Osteocyte (in vitro differentiated cells): Measurements from ENCODE around the gene AKAP13. TPM values are rescaled to one million over a fixed set of nuclear protein-coding genes. Genes with fewer than 3 reads are reported as not detected.
A peak's percentile ranks its signal among the peaks of the same experiment; 100 is the strongest.

Source experiments
- DNase-seq: peaks from one replicate; pipeline ENCODE4 v3.0.0; 2021; ENCODE audit warnings: mixed read lengths; ENCODE audit not compliant: unreplicated experiment; ENCODE audit errors: extremely low spot score
- H3K27ac Mint-ChIP-seq: one replicate; pipeline ENCODE4 v1.8.0; 2021; ENCODE audit warnings: mild to moderate bottlenecking, mixed read lengths; ENCODE audit not compliant: unreplicated experiment
- H3K27me3 Mint-ChIP-seq: one replicate; pipeline ENCODE4 v1.8.0; 2021; ENCODE audit warnings: mixed read lengths; ENCODE audit not compliant: unreplicated experiment
- H3K36me3 Mint-ChIP-seq: one replicate; pipeline ENCODE4 v1.8.0; 2021; ENCODE audit warnings: mixed read lengths; ENCODE audit not compliant: unreplicated experiment
- H3K4me1 Mint-ChIP-seq: one replicate; pipeline ENCODE4 v1.8.0; 2021; ENCODE audit warnings: mixed read lengths; ENCODE audit not compliant: unreplicated experiment
- H3K4me3 Mint-ChIP-seq: one replicate; pipeline ENCODE4 v1.8.0; 2021; ENCODE audit warnings: mild to moderate bottlenecking, moderate library complexity, mixed read lengths; ENCODE audit not compliant: unreplicated experiment
- H3K9me3 Mint-ChIP-seq: one replicate; pipeline ENCODE4 v1.8.0; 2021; ENCODE audit warnings: mixed read lengths; ENCODE audit not compliant: unreplicated experiment
- total RNA-seq: library from RNA; stranded (reverse); gene quantifications from 2 replicates; pipeline ENCODE4 v1.2.1, GENCODE V29; 2021
- TF ChIP-seq, protein P1 (sequence below): fragments of 200-600 bp; sonication (generic); IDR thresholded peaks from 2 replicates; pipeline ENCODE4 v1.5.0; 2021; ENCODE audit warnings: antibody characterized with exemption, mild to moderate bottlenecking, moderate library complexity

AKAP13 gene
- total RNA-seq, 1 donor from 2014 or later: 146 TPM

DNA sequence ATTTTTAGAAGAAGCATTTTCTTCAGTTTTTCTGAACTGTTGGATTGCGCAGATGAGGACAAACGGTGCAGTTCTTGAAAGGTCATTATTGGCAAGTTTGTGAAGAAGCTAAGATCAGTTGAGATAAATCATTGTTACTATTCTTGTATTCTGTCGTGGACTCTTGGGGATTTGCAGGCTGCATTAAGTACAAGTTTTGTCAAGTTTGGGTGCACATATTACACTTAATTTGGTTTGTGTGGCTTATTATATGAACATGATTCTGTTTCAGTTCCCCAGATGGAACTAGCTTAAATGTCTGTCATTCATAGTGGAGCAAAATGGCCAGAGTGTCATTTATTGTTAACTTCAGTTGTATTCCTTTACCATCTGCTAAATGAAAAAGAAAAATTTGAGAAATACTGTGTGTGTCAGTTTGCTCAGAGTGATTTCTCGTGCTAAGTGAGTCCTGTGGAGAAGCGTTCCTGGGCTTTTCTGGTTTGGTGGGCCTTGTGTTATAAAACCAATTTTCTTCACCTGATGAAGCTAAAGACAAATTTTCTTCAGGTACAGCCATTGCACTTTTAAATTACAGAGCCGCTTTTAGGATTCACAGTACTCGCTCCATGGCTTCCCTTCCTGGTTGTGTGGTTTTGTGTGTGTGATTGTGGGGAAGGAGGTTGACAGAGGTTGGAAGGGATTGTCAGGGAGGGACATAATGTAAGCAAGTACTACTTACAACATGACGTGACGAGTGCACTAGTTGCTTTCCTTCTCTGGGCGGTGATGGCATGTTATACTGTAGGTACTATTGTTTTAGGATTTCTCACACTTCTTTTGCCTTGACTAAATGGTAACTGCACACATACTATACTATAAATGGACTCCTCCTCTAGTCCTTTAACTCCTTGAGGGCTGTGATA, 1.7 kb downstream of the AKAP13 start:
- no peaks in the 10 kb centered on the region for H3K9me3 Mint-ChIP-seq
- peak overlapping the region; percentile 73 for H3K4me3 Mint-ChIP-seq
- H3K27me3 Mint-ChIP-seq: no peaks in the 10 kb centered on the region

DNA sequence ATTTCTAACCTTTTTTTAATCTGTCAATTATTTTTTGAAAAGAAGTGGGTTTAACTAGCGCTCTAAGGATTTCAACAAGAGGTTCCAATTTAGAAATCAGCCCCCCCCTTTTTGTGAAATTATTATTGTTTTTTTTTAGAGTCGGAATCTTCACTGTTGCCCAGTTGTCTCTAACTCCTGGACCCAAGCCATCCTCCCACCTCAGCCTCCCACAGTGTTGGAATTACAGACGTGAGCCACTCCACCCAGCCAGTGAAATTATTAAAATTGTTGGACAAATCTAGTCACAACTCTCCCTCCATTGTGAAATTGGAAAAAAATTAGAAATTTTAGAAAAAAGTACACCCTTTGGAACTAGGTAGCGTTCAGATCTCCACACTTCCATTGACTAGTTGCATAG, 2.5 kb downstream of the AKAP13 start:
- TF ChIP-seq, protein P1, sequence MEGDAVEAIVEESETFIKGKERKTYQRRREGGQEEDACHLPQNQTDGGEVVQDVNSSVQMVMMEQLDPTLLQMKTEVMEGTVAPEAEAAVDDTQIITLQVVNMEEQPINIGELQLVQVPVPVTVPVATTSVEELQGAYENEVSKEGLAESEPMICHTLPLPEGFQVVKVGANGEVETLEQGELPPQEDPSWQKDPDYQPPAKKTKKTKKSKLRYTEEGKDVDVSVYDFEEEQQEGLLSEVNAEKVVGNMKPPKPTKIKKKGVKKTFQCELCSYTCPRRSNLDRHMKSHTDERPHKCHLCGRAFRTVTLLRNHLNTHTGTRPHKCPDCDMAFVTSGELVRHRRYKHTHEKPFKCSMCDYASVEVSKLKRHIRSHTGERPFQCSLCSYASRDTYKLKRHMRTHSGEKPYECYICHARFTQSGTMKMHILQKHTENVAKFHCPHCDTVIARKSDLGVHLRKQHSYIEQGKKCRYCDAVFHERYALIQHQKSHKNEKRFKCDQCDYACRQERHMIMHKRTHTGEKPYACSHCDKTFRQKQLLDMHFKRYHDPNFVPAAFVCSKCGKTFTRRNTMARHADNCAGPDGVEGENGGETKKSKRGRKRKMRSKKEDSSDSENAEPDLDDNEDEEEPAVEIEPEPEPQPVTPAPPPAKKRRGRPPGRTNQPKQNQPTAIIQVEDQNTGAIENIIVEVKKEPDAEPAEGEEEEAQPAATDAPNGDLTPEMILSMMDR: no peak

More for the DNA sequence above, 1.7 kb downstream of the AKAP13 start:
- TF ChIP-seq, protein P1: no peak
- Mint-ChIP-seq H3K36me3 (peaks cover 7% of the 10 kb centered on the region), H3K4me1 (peaks cover 51% of the 10 kb centered on the region), H3K27ac (peak overlapping the region; percentile 88)
- DNase-seq: no peak

DNA sequence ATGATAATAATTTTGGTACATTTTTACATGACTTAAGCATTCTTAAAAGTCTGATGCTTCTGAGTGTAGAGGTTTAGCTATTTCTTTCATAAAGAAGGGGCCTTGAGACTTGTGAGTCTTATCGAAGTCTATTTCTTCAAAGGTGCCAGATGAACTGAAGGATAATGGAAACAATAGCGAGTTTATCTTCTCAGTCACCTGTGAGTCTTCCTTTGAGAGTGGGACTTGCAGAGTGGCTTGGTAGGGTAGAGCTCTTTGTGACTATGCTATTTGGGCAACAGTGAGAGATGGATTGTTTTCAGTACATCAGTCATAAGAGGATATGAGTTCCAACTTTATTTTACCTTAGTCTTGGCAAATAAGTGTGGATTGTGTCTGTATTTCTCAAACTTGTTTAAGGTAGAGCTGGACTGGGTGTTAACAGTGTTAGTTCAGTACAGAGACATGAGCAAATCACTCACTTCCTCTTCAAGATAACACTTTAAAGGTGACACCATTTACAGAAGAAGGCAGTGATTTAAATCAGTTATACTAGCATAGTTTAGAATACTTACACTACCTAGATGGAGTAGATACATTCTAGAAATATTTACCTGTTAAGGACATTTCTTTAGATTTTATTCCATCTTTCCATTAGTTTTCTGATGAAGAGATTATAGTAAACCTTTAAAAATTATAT, 3.2 kb downstream of the AKAP13 start:
- no peaks in the 10 kb centered on the region for H3K27me3 Mint-ChIP-seq
- peak overlapping the region; percentile 38 for H3K27ac Mint-ChIP-seq
- H3K4me3 Mint-ChIP-seq: peak overlapping the region; percentile 73
- TF ChIP-seq, protein P1: no peak
- no peaks in the 10 kb centered on the region for H3K9me3 Mint-ChIP-seq
- H3K4me1 Mint-ChIP-seq: peaks cover 54% of the 10 kb centered on the region
- DNase-seq: no peak
- H3K36me3 Mint-ChIP-seq: peaks cover 12% of the 10 kb centered on the region

More for the DNA sequence above, 2.5 kb downstream of the AKAP13 start:
- Mint-ChIP-seq H3K9me3 (no peaks in the 10 kb centered on the region), H3K4me3 (peak overlapping the region; percentile 73), H3K27me3 (no peaks in the 10 kb centered on the region), H3K27ac (peak overlapping the region; percentile 88), H3K4me1 (peaks cover 54% of the 10 kb centered on the region), H3K36me3 (peaks cover 12% of the 10 kb centered on the region)
- DNase-seq: no peak

DNA sequence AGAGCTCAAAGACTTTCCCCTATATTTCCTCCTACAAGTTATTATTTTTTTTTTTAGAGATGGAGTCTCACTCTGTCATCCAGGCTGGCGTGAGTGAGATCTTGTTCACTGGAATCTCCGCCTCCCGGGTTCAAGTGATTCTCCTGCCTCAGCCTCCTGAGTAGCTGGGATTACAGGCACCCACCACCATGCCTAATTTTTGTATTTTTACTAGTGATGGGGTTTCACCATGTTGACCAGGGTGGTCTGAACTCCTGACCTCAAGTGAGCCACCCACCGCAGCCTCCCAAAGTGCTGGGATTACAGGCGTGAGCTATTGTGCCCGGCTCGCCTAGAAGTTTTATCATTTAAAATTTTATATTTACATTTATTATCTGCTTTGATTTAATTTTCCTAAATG, 5.9 kb downstream of the AKAP13 start:
- H3K27ac Mint-ChIP-seq: no peak overlapping the region
- H3K4me1 Mint-ChIP-seq: peaks cover 46% of the 10 kb centered on the region
- H3K4me3 Mint-ChIP-seq: no peak overlapping the region
- H3K27me3 Mint-ChIP-seq: no peaks in the 10 kb centered on the region
- H3K36me3 Mint-ChIP-seq: peaks cover 12% of the 10 kb centered on the region
- no peaks in the 10 kb centered on the region for H3K9me3 Mint-ChIP-seq
- TF ChIP-seq, protein P1: no peak
- DNase-seq: no peak
